Kidney glomerular epithelial cell (primary cell): Measurements from ENCODE around the gene RPS27.
"Not testable (repeated sequence)": the region's sequence is repeated elsewhere in the genome, so short reads cannot be mapped to it uniquely, and the experiment has no call there.

Experiments
- DNase-seq: peaks from one replicate; lab custom pipeline; 2025; lab: John Stamatoyannopoulos, UW

The RPS27 gene

GRCh38 chr1:153961421-153961820 lies 29.1 kb upstream of the RPS27 start:
- DNase-seq: no peak

GRCh38 chr1:153962088-153963029 lies 28.2 kb upstream of the RPS27 start:
- peak; percentile 72 for DNase-seq

GRCh38 chr1:153963030-153963849 lies 27.3 kb upstream of the RPS27 start, which contains the start of gene SLC39A1:
SLC39A1 (minus strand) TSS chr1:153963537; CDS start chr1:153962715, 822 bp downstream.
- DNase-seq: peak; percentile 95

- DNase-seq: peak; percentile 50
Observed at GRCh38 chr1:153963850-153964331, 26.7 kb upstream of the RPS27 start.

GRCh38 chr1:153967107-153967999 lies 23.2 kb upstream of the RPS27 start, which contains the start of gene CREB3L4:
CREB3L4 (plus strand) TSS chr1:153967902; CDS start chr1:153968526, 624 bp downstream.
- peak; percentile 98 for DNase-seq

GRCh38 chr1:153968000-153968363 lies 22.6 kb upstream of the RPS27 start:
- DNase-seq: no peak

GRCh38 chr1:153968408-153968807 lies 22.2 kb upstream of the RPS27 start:
- DNase-seq: no peak

GRCh38 chr1:153968972-153969371 lies 21.6 kb upstream of the RPS27 start:
- no peak for DNase-seq

GRCh38 chr1:153970346-153970745 lies 20.2 kb upstream of the RPS27 start:
- no peak for DNase-seq

GRCh38 chr1:153973071-153973470 lies 17.5 kb upstream of the RPS27 start:
- no peak for DNase-seq

- no peak for DNase-seq
Observed at GRCh38 chr1:153973525-153973924, 17.0 kb upstream of the RPS27 start.

- DNase-seq: no peak
Observed at GRCh38 chr1:153976819-153977249, 13.7 kb upstream of the RPS27 start.

- DNase-seq: peak; percentile 57
Observed at GRCh38 chr1:153977250-153978240, 13.0 kb upstream of the RPS27 start, which contains the start of gene JTB. JTB (minus strand) TSS chr1:153977674; CDS start chr1:153977252, 422 bp downstream.

GRCh38 chr1:153978274-153978909 lies 12.2 kb upstream of the RPS27 start:
- DNase-seq: no peak

- DNase-seq: not testable (repeated sequence)
Observed at GRCh38 chr1:153979091-153979490, 11.5 kb upstream of the RPS27 start.

- DNase-seq: not testable (repeated sequence)
Observed at GRCh38 chr1:153981735-153982134, 8.8 kb upstream of the RPS27 start.

- DNase-seq: no peak
Observed at GRCh38 chr1:153984123-153984894, 6.3 kb upstream of the RPS27 start.

- DNase-seq: peak; percentile 56
Observed at GRCh38 chr1:153985341-153985912, 5.1 kb upstream of the RPS27 start.
